Measurements from ENCODE around the gene PTPRN2. TPM values are rescaled to one million over a fixed set of nuclear protein-coding genes. Genes with fewer than 3 reads are reported as not detected.

The PTPRN2 gene
- total RNA-seq, 1 experiment from 2014 or later: 1.1 TPM

GRCh38 chr7:158025686-158026600, 561.7 kb downstream of the PTPRN2 start:
- no peaks in the 10 kb centered on the region for H3K27me3 ChIP-seq (ENCODE audit: control insufficient read depth, insufficient read depth, low read length)
- H3K36me3 ChIP-seq (ENCODE audit: control insufficient read depth, insufficient read depth, low read length): no peaks in the 10 kb centered on the region
- intact Hi-C loops (cut with micrococcal nuclease; ENCODE audit: unreplicated experiment): no loop called here
- H3K4me1 ChIP-seq (ENCODE audit: control insufficient read depth, insufficient read depth, low read length): no peaks in the 10 kb centered on the region
- no peak overlapping the region for H3K4me3 ChIP-seq (ENCODE audit: low read depth in 2 of 2, low read length in 2 of 2)
- no peak overlapping the region for H3K27ac ChIP-seq (ENCODE audit: low read length)
- H3K9me3 ChIP-seq (ENCODE audit: control insufficient read depth, insufficient read depth, low read depth, low read length): no peaks in the 10 kb centered on the region
- no peak for TF ChIP-seq REST (IDR thresholded peaks at IDR 0.05; ENCODE audit: insufficient read depth in 1 of 2, low read depth in 2 of 2, low read length in 1 of 2)
- no peak for TF ChIP-seq CTCF (IDR thresholded peaks at IDR 0.05)
- TF ChIP-seq POLR2AphosphoS5 (IDR thresholded peaks at IDR 0.05; ENCODE audit: low read depth, low read length): no peak
- TF ChIP-seq TCF7L2 (IDR thresholded peaks at IDR 0.05; ENCODE audit: low read depth, low read length): no peak
- TF ChIP-seq SIN3A (IDR thresholded peaks at IDR 0.05; ENCODE audit: borderline replicate concordance, insufficient read depth, low read depth, low read length): no peak
- ChIA-PET CTCF (no interaction called here), POLR2A (no interaction called here)
- ATAC-seq: no peak
- DNase-seq (ENCODE audit: low read depth, low spot score): no peak
- in situ Hi-C loops (cut with HindIII; ENCODE audit: low pct_unique_long_range_greater_than_20kb, low sequenced_read_pairs): no loop called here
- no TSS peak for BruUV-seq (replicated peaks)

- H3K4me1 ChIP-seq (ENCODE audit: control insufficient read depth, insufficient read depth, low read length): no peaks in the 10 kb centered on the region
- no peak overlapping the region for H3K4me3 ChIP-seq (ENCODE audit: low read depth in 2 of 2, low read length in 2 of 2)
- DNase-seq (ENCODE audit: low read depth, low spot score) (no peak), ATAC-seq (no peak)
- CTCF ChIA-PET: no interaction called here
- H3K27ac ChIP-seq (ENCODE audit: low read length): no peak overlapping the region
- no TSS peak for BruUV-seq (replicated peaks)
- intact Hi-C loops (cut with micrococcal nuclease; ENCODE audit: unreplicated experiment) (no loop called here), in situ Hi-C loops (cut with HindIII; ENCODE audit: low pct_unique_long_range_greater_than_20kb, low sequenced_read_pairs) (no loop called here)
- no peaks in the 10 kb centered on the region for H3K36me3 ChIP-seq (ENCODE audit: control insufficient read depth, insufficient read depth, low read length)
- TF ChIP-seq CTCF (IDR thresholded peaks at IDR 0.05) (no peak), TCF7L2 (IDR thresholded peaks at IDR 0.05; ENCODE audit: low read depth, low read length) (no peak), SIN3A (IDR thresholded peaks at IDR 0.05; ENCODE audit: borderline replicate concordance, insufficient read depth, low read depth, low read length) (no peak), REST (IDR thresholded peaks at IDR 0.05; ENCODE audit: insufficient read depth in 1 of 2, low read depth in 2 of 2, low read length in 1 of 2) (no peak)
- no peaks in the 10 kb centered on the region for H3K27me3 ChIP-seq (ENCODE audit: control insufficient read depth, insufficient read depth, low read length)
- no peaks in the 10 kb centered on the region for H3K9me3 ChIP-seq (ENCODE audit: control insufficient read depth, insufficient read depth, low read depth, low read length)
- POLR2A ChIA-PET: no interaction called here
These were observed 562.7 kb downstream of the PTPRN2 start for GRCh38 chr7:158024881-158025280.
